ENCODE results near the gene RNFT2.

RNFT2 gene

GRCh38 chr12:116818948-116819832 lies 81.1 kb downstream of the RNFT2 start (continued):
- TF ChIP-seq ZNF518A (tag by site-specific recombination; conservative IDR thresholded peaks at IDR 0.05; ENCODE audit: low read depth) (no peak), REPIN1 (tag by site-specific recombination; IDR thresholded peaks at IDR 0.05; ENCODE audit: low read depth) (no peak), ZNF211 (tag by site-specific recombination; IDR thresholded peaks at IDR 0.05; ENCODE audit: low read depth) (no peak), SETDB1 (IDR thresholded peaks at IDR 0.05; ENCODE audit: insufficient read length, low read length) (no peak), ZBTB11 (tag by site-specific recombination; conservative IDR thresholded peaks at IDR 0.05; ENCODE audit: low read depth) (no peak), PRDM2 (tag by site-specific recombination; IDR thresholded peaks at IDR 0.05; ENCODE audit: borderline replicate concordance) (no peak), HOXC10 (CRISPR knock-in tag; IDR thresholded peaks at IDR 0.05) (no peak)

DNA sequence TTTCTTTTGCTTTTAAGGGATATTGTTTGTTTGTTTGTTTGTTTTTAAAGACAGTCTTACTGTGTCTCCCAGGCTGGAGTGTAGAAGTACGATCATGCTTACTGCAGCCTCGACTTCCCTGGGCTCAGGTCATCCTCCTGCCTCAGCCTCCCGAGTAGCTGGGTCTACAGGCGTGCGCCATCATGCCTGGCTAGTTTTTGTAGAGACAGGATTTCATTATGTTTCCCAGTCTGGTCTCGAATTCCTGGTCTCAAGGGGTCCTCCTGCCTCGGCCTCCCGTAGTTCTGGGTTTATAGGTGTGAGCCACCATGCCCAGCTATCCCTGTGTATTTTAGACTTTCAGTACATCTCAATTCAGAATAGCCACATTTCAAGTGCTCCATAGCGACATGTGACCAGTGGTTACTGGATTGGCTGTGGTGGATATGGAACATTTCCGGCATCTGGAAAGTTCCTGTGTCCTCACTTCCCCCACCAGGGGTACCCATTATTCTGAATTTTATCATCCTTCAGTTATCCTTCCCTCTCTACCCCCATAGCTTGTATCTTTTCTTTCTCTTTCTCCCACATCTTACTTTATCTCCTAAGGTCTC lies 82.0 kb downstream of the RNFT2 start:
- CTCF ChIA-PET: interaction anchor here (0.6 kb wide), 1 partner anchor 240 kb away, joined by 3 read pairs; no protein-coding TSS in a partner anchor
- TF ChIP-seq MEIS1 (CRISPR knock-in tag; IDR thresholded peaks at IDR 0.05; ENCODE audit: borderline replicate concordance) (no peak), ZNF335 (tag by site-specific recombination; conservative IDR thresholded peaks at IDR 0.05) (peak; percentile 54), ZNF311 (tag by site-specific recombination; IDR thresholded peaks at IDR 0.05; ENCODE audit: borderline replicate concordance) (no peak)
- Histone ChIP-seq H3K36me3 (ENCODE audit: control insufficient read depth in 2 of 2, insufficient read depth in 1 of 2, low read length in 2 of 2) (peaks cover 0 to 4% of the 10 kb centered on the region in 2 experiments; a peak in 1 of 3 replicates), H3K9me3 (ENCODE audit: control insufficient read depth, insufficient read depth, low read depth, low read length) (no peaks in the 10 kb centered on the region), H3K4me1 (ENCODE audit: control insufficient read depth, insufficient read depth, low read length) (0 out of 2 replicates have a peak, but pooled peaks cover 3% of the 10 kb centered on the region), H3K27ac (ENCODE audit: extremely low read depth, low read depth, low read length) (no peak overlapping the region), H3K4me3 (ENCODE audit: low read depth, low read length) (no peak overlapping the region)
- POLR2A ChIA-PET: interaction anchor here (0.9 kb wide), 1 partner anchor 61 kb away, joined by 3 read pairs; the partner anchor contains the start of gene HRK
